HEK293 (cell line): Measurements from ENCODE around the gene NELFE.

ENCODE experiments used
- ELK4 ChIP-seq: IDR thresholded peaks from 2 replicates; pipeline ENCODE4 v1.6.1; 2011; ENCODE audit warnings: mild to moderate bottlenecking, low read depth, low read length, borderline replicate concordance
- KLF10 ChIP-seq: fragments of 450-650 bp; IDR thresholded peaks from 2 replicates; pipeline ENCODE4 v1.5.1; 2018; ENCODE audit warnings: missing biosample characterization, mild to moderate bottlenecking, missing genetic modification characterization
- KLF17 ChIP-seq: fragments of 450-650 bp; formaldehyde crosslinking; IDR thresholded peaks from 2 replicates; pipeline ENCODE4 v1.5.1; 2016; ENCODE audit warnings: missing biosample characterization, missing genetic modification characterization
- MZF1 ChIP-seq: fragments of 450-650 bp; formaldehyde crosslinking; IDR thresholded peaks from 2 replicates; pipeline ENCODE4 v1.5.1; 2017; ENCODE audit warnings: missing biosample characterization, missing genetic modification characterization, borderline replicate concordance
- REPIN1 ChIP-seq: fragments of 450-650 bp; formaldehyde crosslinking; IDR thresholded peaks from 2 replicates; pipeline ENCODE4 v1.5.1; 2017; ENCODE audit warnings: missing biosample characterization, missing genetic modification characterization, low read depth
- SP3 ChIP-seq: fragments of 450-650 bp; formaldehyde crosslinking; IDR thresholded peaks from 2 replicates; pipeline ENCODE4 v1.5.1; 2016; ENCODE audit warnings: missing biosample characterization, missing genetic modification characterization
- ZBTB10 ChIP-seq: fragments of 450-650 bp; formaldehyde crosslinking; IDR thresholded peaks from 2 replicates; pipeline ENCODE4 v1.5.1; 2016; ENCODE audit warnings: missing biosample characterization, missing genetic modification characterization
- ZBTB44 ChIP-seq: fragments of 450-650 bp; IDR thresholded peaks from 2 replicates; pipeline ENCODE4 v1.5.1; 2018; ENCODE audit warnings: missing biosample characterization, mild to moderate bottlenecking, missing genetic modification characterization
- ZEB2 ChIP-seq: fragments of 450-650 bp; formaldehyde crosslinking; IDR thresholded peaks from 2 replicates; pipeline ENCODE4 v1.5.1; 2016; ENCODE audit warnings: missing biosample characterization, missing genetic modification characterization
- ZFP3 ChIP-seq: fragments of 450-650 bp; formaldehyde crosslinking; IDR thresholded peaks from 2 replicates; pipeline ENCODE4 v1.5.1; 2016; ENCODE audit warnings: low read depth, missing biosample characterization, missing genetic modification characterization
- ZNF133 ChIP-seq: fragments of 450-650 bp; formaldehyde crosslinking; IDR thresholded peaks from 2 replicates; pipeline ENCODE4 v1.5.1; 2016; ENCODE audit warnings: missing biosample characterization, missing genetic modification characterization
- ZNF202 ChIP-seq: fragments of 450-650 bp; formaldehyde crosslinking; IDR thresholded peaks from 2 replicates; pipeline ENCODE4 v1.5.1; 2016; ENCODE audit warnings: missing biosample characterization, missing genetic modification characterization, borderline replicate concordance
- ZNF266 ChIP-seq: fragments of 450-650 bp; formaldehyde crosslinking; IDR thresholded peaks from 2 replicates; pipeline ENCODE4 v1.5.1; 2016; ENCODE audit warnings: missing biosample characterization, missing genetic modification characterization, low read depth
- ZNF280D ChIP-seq: fragments of 450-650 bp; formaldehyde crosslinking; IDR thresholded peaks from 2 replicates; pipeline ENCODE4 v1.5.1; 2016; ENCODE audit warnings: missing biosample characterization, missing genetic modification characterization
- ZNF391 ChIP-seq: fragments of 450-650 bp; formaldehyde crosslinking; IDR thresholded peaks from 2 replicates; pipeline ENCODE4 v1.5.1; 2016; ENCODE audit warnings: low read depth, missing biosample characterization, missing genetic modification characterization, borderline replicate concordance
- ZNF518A ChIP-seq: fragments of 450-650 bp; formaldehyde crosslinking; conservative IDR thresholded peaks from 2 replicates; pipeline ENCODE4 v1.5.1; 2016; ENCODE audit warnings: low read depth, missing biosample characterization, missing genetic modification characterization
- ZNF529 ChIP-seq: fragments of 450-650 bp; formaldehyde crosslinking; IDR thresholded peaks from 2 replicates; pipeline ENCODE4 v1.5.1; 2017; ENCODE audit warnings: missing genetic modification characterization, missing biosample characterization; ENCODE audit not compliant: insufficient replicate concordance
- ZNF530 ChIP-seq: fragments of 450-650 bp; formaldehyde crosslinking; IDR thresholded peaks from 2 replicates; pipeline ENCODE4 v1.5.1; 2016; ENCODE audit warnings: low read depth, missing biosample characterization, missing genetic modification characterization
- ZNF555 ChIP-seq: fragments of 450-650 bp; formaldehyde crosslinking; conservative IDR thresholded peaks from 2 replicates; pipeline ENCODE4 v1.5.1; 2017; ENCODE audit warnings: missing biosample characterization, mild to moderate bottlenecking, missing genetic modification characterization, inconsistent platforms
- ZNF560 ChIP-seq: fragments of 450-650 bp; formaldehyde crosslinking; IDR thresholded peaks from 2 replicates; pipeline ENCODE4 v1.5.1; 2017; ENCODE audit warnings: missing biosample characterization, missing genetic modification characterization, borderline replicate concordance
- ZNF654 ChIP-seq: fragments of 450-650 bp; formaldehyde crosslinking; IDR thresholded peaks from 2 replicates; pipeline ENCODE4 v1.5.1; 2016; ENCODE audit warnings: low read depth, missing biosample characterization, missing genetic modification characterization
- ZNF843 ChIP-seq: fragments of 450-650 bp; formaldehyde crosslinking; IDR thresholded peaks from 2 replicates; pipeline ENCODE4 v1.5.1; 2016; ENCODE audit warnings: missing biosample characterization, missing genetic modification characterization

NELFE gene

GRCh38 chr6:31958741-31959739 is at the start of gene NELFE, which contains the start of gene SKIC2 (continued):
- TF ChIP-seq ZBTB10 (tag by site-specific recombination) (peak; percentile 87), SP3 (tag by site-specific recombination) (peak; percentile 99), ZNF280D (tag by site-specific recombination) (no peak), REPIN1 (no peak), ELK4 (peak; percentile 96), ZNF654 (tag by site-specific recombination) (no peak), ZNF530 (no peak), ZNF391 (tag by site-specific recombination) (0 out of 2 replicates have a peak, but pooled peaks have one; percentile 51), ZFP3 (tag by site-specific recombination) (no peak), ZNF555 (tag by site-specific recombination) (no peak), ZBTB44 (tag by site-specific recombination) (no peak; the same call in 1 of the 2 replicates), ZNF843 (0 out of 2 replicates have a peak, but pooled peaks have one; percentile 29), KLF17 (tag by site-specific recombination) (no peak), ZNF133 (tag by site-specific recombination) (no peak), ZNF266 (tag by site-specific recombination) (no peak), KLF10 (peak; percentile 76; the same call in 1 of the 2 replicates), ZEB2 (tag by site-specific recombination) (peak; percentile 96), ZNF518A (tag by site-specific recombination) (peak; percentile 93), ZNF560 (tag by site-specific recombination) (no peak), ZNF202 (tag by site-specific recombination) (no peak), MZF1 (tag by site-specific recombination) (no peak), ZNF529 (tag by site-specific recombination) (no peak)
